Mucosa of rectum (tissue), 2 donors: ENCODE results near the gene DGKZ.

Source experiments
- H3K27ac ChIP-seq, 2 donors: one replicate each; pipeline ENCODE4 v1.7.0; 2013; ENCODE audit warnings: inconsistent platforms in 2 of 2, low read depth in 2 of 2, low read length in 2 of 2
- H3K27me3 ChIP-seq, 2 donors: one replicate each; pipeline ENCODE4 v1.7.0; 2013; ENCODE audit warnings: low read length in 2 of 2; ENCODE audit not compliant: control insufficient read depth in 2 of 2, insufficient read depth in 2 of 2
- H3K36me3 ChIP-seq, 2 donors: one replicate each; pipeline ENCODE4 v1.7.0; 2013; ENCODE audit warnings: low read length in 2 of 2; ENCODE audit not compliant: control insufficient read depth in 2 of 2, insufficient read depth in 2 of 2
- H3K4me1 ChIP-seq, 2 donors: one replicate each; pipeline ENCODE4 v1.7.0; 2013; ENCODE audit warnings: low read length in 2 of 2, mild to moderate bottlenecking in 1 of 2; ENCODE audit not compliant: control insufficient read depth in 2 of 2, insufficient read depth in 2 of 2
- H3K4me3 ChIP-seq, 2 donors: one replicate each; pipeline ENCODE4 v1.7.0; 2013; ENCODE audit warnings: low read length in 2 of 2
- H3K9ac ChIP-seq, 2 donors: one replicate each; pipeline ENCODE4 v1.7.0; 2013; ENCODE audit warnings: low read length in 2 of 2, low read depth in 1 of 2, mild to moderate bottlenecking in 1 of 2
- H3K9me3 ChIP-seq, 2 donors: one replicate each; pipeline ENCODE4 v1.7.0; 2013; ENCODE audit warnings: low read length in 2 of 2; ENCODE audit not compliant: control insufficient read depth in 2 of 2
- donor health status: healthy.
- donor health status: Normal muscosa, but diverticular disease.

Gene DGKZ

DNA sequence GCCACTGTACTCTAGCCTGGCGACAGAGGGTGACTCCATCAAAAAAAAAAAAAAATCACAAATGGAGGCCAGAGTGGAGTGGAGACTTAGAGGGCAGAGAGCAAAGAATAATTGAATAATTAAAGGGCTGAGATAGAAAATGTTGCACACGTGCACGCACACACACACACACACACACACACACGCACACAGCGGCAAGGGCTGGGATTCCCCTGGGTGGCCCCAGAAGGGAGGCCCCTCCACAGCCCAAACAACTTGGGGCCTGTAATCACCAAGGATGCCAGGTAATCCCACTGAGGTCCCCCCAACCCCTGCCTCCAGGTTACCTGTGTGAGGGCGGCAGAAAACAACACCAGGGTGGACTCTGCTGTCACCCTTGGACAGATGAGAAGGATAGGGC is 12.0 kb upstream of the DGKZ start:
- no peaks in the 10 kb centered on the region for H3K9me3 ChIP-seq
- H3K4me1 ChIP-seq, result peaks cover 4 to 10% of the 10 kb centered on the region in 2 donors
- no peak overlapping the region for H3K27ac ChIP-seq
- H3K9ac ChIP-seq, result no peak overlapping the region
- peaks cover 36 to 38% of the 10 kb centered on the region in 2 donors for H3K27me3 ChIP-seq
- no peaks in the 10 kb centered on the region for H3K36me3 ChIP-seq
- no peak overlapping the region for H3K4me3 ChIP-seq

DNA sequence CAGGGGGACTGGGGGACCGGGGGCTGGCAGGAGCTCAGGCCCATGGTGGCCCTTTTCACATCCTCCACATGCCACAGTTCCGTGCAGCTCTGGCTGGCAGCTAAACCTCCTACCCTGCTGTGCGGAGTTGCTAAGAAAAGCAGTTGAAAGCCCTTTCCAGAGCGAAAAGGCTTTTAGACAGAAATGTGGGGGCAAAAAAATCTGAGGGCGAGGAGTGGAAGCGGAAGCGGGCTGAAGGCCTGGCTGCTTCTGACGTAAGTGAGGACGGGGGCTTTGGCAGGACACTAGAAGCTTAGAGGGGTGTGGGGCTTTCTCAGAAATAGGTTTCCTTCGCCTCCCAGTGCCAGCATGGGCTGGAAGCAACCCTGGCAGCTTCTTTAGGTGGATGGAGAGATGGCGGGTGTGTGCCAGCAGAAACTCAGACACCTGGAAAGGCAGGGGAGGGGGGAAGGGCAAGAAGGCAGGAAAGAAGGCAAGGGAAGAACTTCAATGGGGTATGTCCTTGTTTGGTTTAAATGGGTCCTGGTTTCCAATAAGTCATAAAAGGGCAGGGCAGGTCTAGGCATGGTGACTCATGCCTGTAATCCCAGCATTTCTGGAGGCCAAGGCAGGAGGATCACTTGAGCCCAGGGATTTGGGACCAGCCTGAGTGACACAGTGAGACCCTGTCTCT is 11.2 kb upstream of the DGKZ start:
- peaks cover 30% of the 10 kb centered on the region in 2 donors for H3K27me3 ChIP-seq
- H3K4me1 ChIP-seq, result peaks cover 4 to 10% of the 10 kb centered on the region in 2 donors
- H3K4me3 ChIP-seq, result no peak overlapping the region
- no peak overlapping the region for H3K9ac ChIP-seq
- H3K9me3 ChIP-seq, result no peaks in the 10 kb centered on the region
- H3K36me3 ChIP-seq, result no peaks in the 10 kb centered on the region
- no peak overlapping the region for H3K27ac ChIP-seq

DNA sequence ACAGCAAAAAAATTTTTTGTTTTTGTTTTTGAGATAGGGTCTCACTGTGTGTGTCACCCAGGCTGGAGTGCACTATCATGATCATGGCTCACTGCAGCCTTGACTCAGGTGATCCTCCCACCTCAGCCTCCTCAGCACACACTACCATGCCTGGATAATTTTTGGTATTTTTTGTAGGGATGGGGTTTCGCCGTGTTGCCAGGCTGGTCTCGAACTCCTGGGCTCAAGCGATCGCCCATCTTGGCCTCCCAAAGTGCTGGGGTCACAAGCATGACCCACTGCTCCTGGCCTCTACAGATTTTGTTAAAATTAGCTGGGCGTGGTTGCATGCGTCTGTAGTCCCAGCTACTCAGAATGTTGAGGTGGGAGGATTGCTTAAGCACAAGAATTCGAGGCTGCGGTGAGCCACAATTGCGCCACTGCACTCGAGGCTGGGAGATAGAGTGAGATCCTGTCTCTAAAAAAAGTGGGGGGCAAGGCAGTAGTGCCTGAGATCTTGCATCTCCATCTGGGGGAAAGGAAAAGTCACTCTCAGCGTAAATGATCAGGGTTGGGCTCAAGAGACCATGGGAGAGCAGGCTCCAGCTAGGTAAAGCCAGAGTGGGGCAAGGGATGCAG is 10.6 kb upstream of the DGKZ start:
- no peaks in the 10 kb centered on the region for H3K36me3 ChIP-seq
- no peak overlapping the region for H3K27ac ChIP-seq
- no peak overlapping the region for H3K9ac ChIP-seq
- H3K4me3 ChIP-seq, result no peak overlapping the region
- H3K27me3 ChIP-seq, result peaks cover 24 to 29% of the 10 kb centered on the region in 2 donors
- H3K4me1 ChIP-seq, result peaks cover 4 to 10% of the 10 kb centered on the region in 2 donors
- H3K9me3 ChIP-seq, result no peaks in the 10 kb centered on the region

DNA sequence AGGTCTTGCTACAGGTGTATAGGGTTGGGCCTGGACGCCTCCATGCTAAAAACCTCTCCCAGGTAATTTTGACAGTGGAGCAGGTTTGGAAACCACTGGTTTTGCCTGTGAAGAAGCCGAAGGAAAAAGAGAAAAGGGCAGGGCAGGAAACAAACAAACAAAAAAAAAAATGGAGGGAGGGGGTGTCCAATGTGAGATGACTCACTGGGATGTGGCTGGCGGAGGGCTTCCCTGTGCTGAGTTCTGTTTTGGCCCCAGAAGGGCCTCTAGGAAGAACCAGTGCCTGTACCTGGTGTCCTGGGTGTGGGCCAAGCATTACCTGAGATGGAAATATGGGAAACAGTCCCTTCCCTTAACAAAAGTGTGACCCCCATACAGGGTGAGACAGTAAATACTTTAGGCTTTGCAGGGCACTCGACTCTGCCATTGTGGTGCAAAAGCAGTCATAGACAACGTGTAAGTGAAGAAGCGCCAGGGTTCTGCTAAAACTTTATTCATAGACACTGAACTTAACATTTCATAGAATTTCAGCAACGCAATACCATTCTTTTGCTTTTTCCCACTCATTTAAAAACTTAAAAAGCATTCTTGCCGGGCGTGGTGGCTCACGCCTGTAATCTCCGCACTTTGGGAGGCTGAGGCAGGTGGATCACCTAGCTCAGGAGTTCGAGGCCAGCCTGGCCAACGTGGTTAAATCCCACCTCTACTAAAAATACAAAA is 9.5 kb upstream of the DGKZ start:
- H3K27ac ChIP-seq, result no peak overlapping the region
- no peak overlapping the region for H3K9ac ChIP-seq
- H3K9me3 ChIP-seq, result no peaks in the 10 kb centered on the region
- peaks cover 13 to 22% of the 10 kb centered on the region in 2 donors for H3K27me3 ChIP-seq
- no peak overlapping the region for H3K4me3 ChIP-seq
- peaks cover 0 to 7% of the 10 kb centered on the region in 2 donors for H3K4me1 ChIP-seq
- no peaks in the 10 kb centered on the region for H3K36me3 ChIP-seq

DNA sequence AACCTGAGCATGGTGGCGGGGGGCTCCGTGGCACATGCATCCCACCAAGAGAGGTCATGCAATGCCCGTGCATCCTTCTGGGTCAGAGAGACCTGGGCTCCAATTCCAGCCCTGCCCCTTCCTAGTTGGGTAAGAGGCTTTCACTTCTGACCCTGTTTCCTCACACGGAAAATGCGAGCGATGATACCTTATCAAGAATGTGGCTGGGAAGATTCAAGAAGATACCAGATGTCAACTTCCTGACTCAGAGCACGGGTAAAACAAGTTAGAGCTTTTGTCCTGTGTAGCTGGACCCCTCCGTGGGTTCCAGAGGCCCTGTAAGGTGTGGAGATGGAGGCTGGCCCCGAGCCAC is 8.7 kb upstream of the DGKZ start:
- peaks cover 8 to 17% of the 10 kb centered on the region in 2 donors for H3K27me3 ChIP-seq
- no peak overlapping the region for H3K27ac ChIP-seq
- H3K9ac ChIP-seq, result no peak overlapping the region
- H3K9me3 ChIP-seq, result no peaks in the 10 kb centered on the region
- H3K4me1 ChIP-seq, result peaks cover 0 to 4% of the 10 kb centered on the region in 2 donors
- no peak overlapping the region for H3K4me3 ChIP-seq
- no peaks in the 10 kb centered on the region for H3K36me3 ChIP-seq

DNA sequence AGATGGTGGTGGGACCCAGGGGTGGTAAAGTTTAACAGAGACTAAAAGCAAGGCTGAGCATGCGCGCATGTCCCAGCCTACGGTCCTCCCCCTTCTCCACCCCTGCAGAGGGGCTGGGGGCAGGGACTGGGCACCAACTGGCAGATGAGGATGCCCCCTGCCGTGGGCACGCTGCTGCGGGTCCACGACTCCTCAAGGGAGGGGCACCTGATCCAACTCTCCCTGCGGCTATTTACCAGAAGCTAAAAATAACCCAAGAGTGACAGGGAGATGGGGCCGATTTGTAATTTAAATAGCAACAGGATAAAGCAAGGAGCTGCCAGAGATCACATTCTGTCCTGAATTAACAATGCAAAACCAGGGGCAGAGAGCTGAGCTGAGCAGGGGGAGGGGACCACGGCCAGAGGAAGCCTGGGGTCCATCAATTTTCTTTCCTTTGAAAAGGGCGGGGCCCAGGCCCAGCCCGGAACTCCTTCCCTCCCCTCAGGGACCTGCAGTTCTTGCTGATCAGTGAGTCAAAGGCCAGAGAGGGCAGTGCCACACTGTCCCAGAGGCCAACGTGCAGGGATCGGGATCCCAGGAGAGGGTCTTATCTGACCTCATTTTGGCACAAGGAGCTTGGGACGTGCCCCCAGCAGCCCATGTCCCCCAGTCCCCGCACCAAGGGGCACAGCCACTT is 8.1 kb upstream of the DGKZ start:
- no peak overlapping the region for H3K4me3 ChIP-seq
- H3K27ac ChIP-seq, result no peak overlapping the region
- H3K27me3 ChIP-seq, result peaks cover 2 to 12% of the 10 kb centered on the region in 2 donors
- no peak overlapping the region for H3K9ac ChIP-seq
- H3K36me3 ChIP-seq, result no peaks in the 10 kb centered on the region
- peaks cover 0 to 4% of the 10 kb centered on the region in 2 donors for H3K4me1 ChIP-seq
- H3K9me3 ChIP-seq, result no peaks in the 10 kb centered on the region

DNA sequence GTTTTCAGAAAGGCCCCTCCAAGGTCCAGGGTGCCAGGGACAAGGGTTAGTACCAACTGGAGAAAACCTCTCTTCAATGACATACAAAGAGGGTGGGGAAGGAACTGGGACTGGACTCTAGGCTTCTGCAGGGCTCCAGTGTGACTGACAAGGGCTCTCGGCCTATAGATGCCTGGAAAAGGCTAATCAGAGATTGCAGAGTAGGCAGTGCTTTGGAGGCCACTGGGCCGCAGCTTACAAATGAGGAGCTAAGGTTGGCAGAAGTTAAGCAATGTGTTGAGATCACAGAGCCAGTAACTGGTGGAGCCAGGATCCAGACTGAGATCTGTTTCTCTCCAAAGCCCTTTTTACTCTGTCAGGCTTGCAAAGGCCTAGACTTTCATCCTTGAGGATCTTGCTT is 7.4 kb upstream of the DGKZ start:
- H3K36me3 ChIP-seq, result no peaks in the 10 kb centered on the region
- H3K4me3 ChIP-seq, result no peak overlapping the region
- H3K9ac ChIP-seq, result no peak overlapping the region
- H3K4me1 ChIP-seq, result peaks cover 2 to 6% of the 10 kb centered on the region in 2 donors
- H3K9me3 ChIP-seq, result no peaks in the 10 kb centered on the region
- peaks cover 0 to 9% of the 10 kb centered on the region in 2 donors for H3K27me3 ChIP-seq
- no peak overlapping the region for H3K27ac ChIP-seq

DNA sequence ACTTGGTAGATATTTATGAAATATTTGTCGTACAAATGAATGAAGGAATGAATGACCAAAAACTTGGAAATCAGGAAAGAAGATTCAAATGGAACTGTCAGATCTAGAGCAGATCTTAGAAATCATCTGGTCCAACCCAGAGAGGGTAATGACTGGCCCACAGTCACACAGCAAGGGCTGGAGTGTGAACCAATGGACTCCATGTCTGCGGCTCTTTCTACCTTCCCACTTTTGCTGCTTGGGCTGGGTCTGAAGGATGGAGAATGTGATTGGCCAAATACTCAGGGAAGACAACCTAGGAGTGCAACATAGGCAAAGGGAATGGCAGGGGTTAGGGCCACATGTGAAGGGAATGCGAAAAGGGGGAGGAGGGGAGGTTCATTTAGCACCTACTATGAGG is 5.8 kb upstream of the DGKZ start:
- Histone ChIP-seq H3K9ac (no peak overlapping the region), H3K4me1 (peaks cover 2 to 6% of the 10 kb centered on the region in 2 donors), H3K27me3 (peaks cover 0 to 2% of the 10 kb centered on the region in 2 donors), H3K9me3 (no peaks in the 10 kb centered on the region), H3K36me3 (no peaks in the 10 kb centered on the region), H3K27ac (no peak overlapping the region), H3K4me3 (no peak overlapping the region)

DNA sequence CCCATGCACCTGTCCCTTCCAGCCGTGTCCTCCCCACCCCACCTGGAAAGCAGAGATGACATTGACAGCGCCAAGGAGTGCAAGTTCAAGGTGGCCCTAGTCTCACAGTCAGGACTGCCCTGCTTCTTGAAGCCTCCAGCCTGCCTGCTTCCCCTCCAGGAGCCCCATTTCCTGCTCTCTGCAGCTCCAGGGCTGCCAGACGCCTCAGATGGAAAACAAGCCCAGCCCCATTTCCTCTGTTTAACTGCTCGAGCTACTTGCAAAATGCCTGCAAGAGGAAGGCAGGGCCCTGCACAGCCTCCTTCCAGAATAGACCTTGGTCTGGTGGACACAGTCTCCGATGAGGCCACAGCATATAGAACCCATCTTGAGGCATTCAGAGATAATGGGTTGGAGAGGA is 5.0 kb upstream of the DGKZ start:
- no peak overlapping the region for H3K9ac ChIP-seq
- peaks cover 7 to 9% of the 10 kb centered on the region in 2 donors for H3K4me1 ChIP-seq
- H3K4me3 ChIP-seq, result no peak overlapping the region
- H3K9me3 ChIP-seq, result no peaks in the 10 kb centered on the region
- H3K27ac ChIP-seq, result no peak overlapping the region
- peaks cover 0 to 2% of the 10 kb centered on the region in 2 donors for H3K27me3 ChIP-seq
- H3K36me3 ChIP-seq, result no peaks in the 10 kb centered on the region

DNA sequence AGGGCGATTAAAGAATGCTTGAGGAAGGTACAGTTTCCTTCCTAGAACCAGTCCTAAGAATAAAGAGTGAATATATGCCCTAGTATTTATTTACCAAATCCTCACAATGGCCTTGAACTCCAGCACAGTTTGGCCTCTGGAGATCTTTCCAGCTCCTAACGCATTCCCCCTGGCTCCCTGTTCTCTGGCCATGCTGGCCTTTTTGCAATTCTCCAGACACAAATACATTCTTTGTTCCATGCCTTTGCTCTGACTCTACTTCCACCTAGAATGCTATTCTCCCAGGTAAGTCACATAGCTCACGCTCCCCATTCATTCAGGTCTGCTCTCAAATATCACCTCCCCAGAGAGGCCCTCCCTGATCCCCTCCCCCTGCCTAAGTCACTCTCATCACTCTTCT is 3.7 kb upstream of the DGKZ start:
- no peak overlapping the region for H3K27ac ChIP-seq
- H3K4me1 ChIP-seq, result peaks cover 14 to 16% of the 10 kb centered on the region in 2 donors

More for the DNA sequence above, 3.7 kb upstream of the DGKZ start:
- no peak overlapping the region for H3K9ac ChIP-seq
- H3K9me3 ChIP-seq, result no peaks in the 10 kb centered on the region
- no peaks in the 10 kb centered on the region for H3K27me3 ChIP-seq
- no peak overlapping the region for H3K4me3 ChIP-seq
- H3K36me3 ChIP-seq, result no peaks in the 10 kb centered on the region
